Fibroblast of gingiva (primary cell): Measurements from ENCODE around the gene ASIP.
"Not testable (repeated sequence)": the region's sequence is repeated elsewhere in the genome, so short reads cannot be mapped to it uniquely, and the experiment has no call there.

Experiments
- DNase-seq: peaks from one replicate; pipeline ENCODE4 v3.0.0-alpha.2; 2011; ENCODE audit warnings: low read depth

Gene ASIP, protein sequence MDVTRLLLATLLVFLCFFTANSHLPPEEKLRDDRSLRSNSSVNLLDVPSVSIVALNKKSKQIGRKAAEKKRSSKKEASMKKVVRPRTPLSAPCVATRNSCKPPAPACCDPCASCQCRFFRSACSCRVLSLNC

DNA sequence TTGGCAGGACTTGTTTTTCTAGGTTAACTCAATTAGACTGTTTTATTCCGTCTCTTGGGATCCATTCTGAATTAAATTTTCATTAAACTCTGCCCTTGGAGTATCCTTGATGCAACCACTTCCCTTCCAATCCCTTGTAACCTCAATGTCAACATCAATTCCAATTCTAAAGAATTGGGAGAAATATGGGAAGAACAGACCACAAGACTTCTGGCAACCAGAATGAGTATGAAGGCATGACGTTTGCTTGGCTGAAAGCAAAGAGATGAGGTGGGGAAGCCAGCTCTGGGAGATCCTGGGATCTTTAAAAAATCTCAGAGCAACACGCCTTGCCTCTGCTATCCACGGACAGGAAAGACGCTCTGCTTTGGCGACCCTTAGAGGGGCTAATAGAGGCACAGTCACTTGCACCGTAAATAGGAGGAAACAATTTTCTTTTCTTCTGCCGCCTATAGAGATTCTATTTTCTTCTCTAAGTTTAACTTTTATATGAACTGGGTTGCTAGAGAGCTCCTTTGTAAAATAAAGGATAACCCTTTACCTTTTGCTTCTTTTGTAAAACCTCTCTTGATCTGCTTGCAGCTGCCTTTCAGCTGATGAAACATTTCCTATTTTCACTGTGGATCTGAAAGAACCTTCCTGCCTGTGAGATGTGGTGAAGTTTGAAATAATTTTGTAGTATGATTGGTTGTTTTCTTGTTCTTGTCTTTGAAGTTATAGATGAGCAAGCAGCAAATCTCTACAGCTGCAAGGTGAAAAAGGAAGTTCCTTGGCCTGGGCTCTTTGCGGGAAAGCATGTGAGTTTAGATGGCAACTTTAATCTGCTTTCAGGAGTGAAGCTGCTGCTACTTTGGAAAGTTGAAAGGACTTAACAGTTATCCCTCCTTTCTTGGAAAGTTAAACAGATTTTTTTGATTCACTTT, at the start of gene ASIP:
Gene ASIP, plus strand, starts transcription at position 731 of the 923 bp plus-strand sequence. CDS start 18,952 bp downstream, outside the sequence.
- no peak for DNase-seq

DNA sequence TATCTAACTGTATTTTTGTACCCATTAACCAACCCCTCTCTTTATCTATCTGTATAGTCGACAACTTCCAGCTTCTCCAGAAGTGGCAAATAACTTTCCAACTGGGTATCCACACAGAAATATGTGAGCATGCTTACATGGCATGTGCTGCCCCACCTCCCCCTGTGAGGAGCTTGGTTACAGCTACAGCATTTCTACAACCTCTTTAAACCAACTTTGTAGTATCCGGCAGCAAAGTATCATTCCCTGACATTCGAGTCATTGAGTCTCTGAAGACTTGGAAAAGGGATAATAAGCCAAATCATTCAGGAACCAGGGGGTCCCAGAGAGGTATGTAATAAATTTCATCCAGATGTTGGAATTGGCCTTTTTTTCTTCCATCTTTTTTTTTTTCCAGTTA, 48.2 kb upstream of the ASIP start:
- DNase-seq, result no peak

DNA sequence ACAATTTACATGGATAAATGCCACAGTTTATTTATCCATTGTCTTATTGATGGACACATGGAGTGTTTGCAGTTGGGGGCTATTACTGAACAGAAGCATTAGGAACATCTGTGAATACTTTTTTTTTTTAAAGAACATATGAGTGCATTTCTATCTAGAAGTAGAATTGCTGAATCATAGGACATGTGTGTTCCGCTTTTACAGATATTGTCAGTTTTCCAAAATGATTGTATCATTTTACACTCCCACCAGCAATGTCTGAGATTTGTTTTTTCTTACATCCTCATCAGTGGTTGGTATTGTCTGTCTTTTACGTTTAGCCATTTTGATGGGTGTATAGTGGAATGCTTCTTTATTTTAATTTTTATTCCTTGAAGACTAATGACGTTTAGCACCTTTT, 42.0 kb upstream of the ASIP start:
- no peak for DNase-seq

DNA sequence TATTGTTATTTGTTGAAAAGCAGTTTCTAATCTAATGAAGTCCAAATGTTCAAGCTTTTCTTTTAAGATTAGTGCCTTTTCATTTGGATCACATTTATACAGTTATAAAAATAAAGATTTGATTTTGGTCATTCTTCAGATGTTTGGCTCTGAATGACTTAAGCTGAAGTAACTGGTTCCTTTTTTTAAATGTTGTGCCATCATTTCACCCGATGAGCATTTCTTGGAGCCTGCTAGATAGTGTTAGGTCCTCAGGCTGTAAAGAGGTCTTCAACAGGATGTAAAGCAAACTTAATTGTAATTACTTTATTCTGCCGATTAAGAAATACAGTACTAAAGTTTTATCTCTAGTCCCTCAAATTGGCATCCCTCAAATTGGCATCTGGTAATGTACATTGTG, 41.2 kb upstream of the ASIP start:
- no peak for DNase-seq

DNA sequence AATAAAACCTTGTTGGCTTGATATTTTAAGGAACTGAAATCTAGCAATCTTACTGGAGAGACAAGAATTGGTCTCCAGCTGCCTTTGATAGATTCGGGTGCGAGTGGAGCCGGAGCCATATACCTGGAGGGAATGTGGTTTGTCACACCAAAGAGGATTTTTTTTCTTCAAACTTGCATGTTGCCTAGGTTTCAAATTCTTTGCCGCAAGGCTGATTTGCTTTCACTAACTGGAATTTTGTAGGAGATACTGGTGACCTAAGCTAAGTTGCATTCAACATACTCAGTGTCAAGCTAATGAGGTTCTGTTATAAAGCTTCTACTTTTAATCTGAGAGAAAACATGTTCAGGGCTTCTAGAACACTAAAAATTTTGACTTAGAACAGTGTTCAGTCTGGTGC, 39.7 kb upstream of the ASIP start:
- DNase-seq, result no peak

DNA sequence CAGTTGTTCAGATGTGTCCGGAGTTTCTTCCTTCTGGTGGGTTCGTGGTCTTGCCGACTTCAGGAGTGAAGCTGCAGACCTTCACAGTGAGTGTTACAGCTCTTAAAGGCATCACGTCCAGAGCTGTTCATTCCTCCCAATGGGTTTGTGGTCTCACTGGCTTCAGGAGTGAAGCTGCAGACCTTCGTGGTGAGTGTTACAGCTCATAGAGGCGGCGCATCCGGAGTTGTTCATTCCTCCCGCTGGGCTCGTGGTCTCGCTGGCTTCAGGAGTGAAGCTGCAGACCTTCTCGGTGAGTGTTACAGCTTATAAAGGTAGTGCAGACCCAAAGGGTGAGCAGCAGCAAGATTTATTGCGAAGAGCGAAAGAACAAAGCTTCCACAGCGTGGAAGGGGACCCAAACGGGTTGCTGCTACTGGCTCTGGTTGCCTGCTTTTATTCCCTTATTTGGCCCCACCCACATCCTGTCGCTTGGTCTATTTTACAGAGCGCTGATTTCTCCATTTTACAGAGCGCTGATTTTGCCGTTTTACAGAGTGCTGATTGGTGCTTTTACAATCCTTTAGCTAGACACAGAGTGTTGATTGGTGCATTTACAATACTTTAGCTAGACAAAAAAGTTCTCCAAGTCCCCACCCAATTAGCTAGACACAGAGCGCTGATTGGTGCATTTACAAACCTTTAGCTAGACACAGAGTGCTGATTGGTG, 35.9 kb upstream of the ASIP start:
- not testable (repeated sequence) for DNase-seq

DNA sequence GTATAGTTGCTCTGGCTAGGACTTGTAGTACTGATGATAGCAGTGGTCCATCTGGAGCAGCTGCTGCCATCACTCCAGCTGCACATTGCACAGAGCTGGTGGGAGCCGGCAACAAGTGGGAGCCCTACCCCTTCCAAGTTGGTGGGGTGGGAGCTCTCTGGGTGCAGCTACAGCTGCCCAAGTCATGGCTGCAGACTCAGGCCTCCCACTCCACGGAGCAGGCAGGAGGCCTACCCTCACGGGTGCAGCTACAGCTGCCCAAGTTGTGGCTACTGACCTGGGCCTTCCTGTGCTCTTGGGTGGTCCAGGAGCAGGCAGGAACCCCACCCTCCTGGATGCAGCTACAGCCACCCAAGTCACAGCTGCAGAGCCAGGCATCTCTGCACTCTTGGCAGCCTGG, 32.1 kb upstream of the ASIP start:
- DNase-seq, result no peak

DNA sequence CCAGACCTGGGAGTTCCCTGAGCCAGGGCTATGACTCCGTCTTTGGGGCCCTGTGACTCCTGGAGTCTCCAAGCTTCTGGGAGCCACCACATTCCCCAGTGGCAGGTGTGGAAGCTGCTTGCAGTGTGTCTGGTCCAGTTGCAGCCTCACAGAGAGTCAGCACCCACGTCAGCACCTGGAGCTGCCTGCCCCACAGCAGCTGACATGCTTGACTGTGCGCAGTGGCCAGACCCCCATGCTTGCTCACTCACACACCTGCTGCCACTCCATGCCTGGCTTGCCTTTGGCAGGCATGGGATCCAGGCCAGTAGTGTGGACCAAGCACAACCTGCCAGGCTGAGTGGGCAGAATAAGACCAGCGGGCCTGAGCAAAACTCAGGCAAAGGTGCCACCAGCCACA, 31.0 kb upstream of the ASIP start:
- DNase-seq, result no peak

DNA sequence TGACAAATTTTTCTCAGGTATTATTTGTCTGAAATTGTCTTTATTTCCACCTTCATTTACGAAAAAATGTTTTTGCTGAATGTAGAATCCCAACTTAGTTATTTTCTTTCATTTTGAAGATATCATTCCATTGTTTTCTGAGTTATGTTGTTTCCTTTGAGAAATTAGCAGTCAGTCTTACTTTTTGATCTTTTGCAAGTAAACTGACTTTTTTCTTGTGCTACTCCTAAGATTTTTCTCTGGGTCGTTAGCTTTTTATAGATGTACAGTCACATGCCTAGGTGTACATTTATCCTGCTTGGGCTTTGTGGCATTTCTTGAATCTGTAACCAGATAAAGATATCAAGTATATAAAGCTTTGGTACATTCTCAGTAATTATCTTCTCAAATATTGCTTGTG, 29.6 kb upstream of the ASIP start:
- DNase-seq, result no peak

DNA sequence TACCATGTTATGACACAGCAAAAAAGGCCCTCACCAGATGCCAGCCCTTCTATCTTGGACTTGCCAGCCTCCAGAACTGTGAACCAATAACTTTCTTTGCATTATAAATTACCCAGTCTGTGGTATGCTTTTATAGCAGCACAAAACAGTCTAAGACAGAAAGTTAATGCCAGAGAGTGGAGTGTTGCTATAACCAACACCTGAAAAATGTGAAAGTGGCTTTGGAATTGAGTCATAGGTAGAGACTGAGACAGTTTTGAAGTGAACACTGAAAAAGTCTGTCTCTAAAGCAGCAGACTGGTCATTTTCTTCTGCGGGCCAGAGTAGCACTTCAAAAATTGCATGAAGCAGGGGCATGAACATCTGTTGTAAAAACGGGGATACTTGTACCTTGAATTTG, 28.0 kb upstream of the ASIP start:
- DNase-seq, result no peak

DNA sequence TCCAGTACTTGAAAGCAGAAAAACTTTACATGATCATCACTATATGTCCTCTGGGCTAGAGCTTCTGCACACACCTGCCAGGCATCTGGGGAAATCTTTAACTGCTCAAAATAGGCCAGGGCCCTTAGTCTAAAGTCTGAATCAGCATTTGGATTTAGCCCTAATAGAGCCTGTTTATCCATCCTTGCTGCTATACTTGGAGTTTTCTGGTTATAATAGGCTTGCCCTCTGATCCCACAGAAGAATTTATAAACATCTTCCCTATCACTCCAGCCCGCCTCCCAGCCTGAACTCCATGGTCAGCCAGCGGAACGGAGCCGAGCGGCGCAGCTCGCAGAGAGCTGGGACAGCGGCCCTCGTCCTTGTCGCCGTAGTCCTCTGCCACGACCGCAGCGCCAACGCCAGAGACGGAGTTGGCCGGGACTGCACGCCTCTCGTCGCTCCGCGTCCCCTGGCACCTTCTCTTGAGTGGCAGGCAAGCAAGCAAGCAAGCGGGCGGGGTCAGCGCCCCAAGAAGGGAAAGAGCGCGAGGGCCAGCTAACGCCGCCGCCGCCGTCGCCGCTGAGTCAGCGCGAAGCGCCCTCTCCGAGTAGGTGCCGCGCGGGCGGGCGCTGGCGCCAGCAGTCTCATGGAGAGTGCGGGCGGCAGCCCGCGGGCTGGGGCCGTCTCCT, 25.4 kb upstream of the ASIP start:
- peak; percentile 63 for DNase-seq

DNA sequence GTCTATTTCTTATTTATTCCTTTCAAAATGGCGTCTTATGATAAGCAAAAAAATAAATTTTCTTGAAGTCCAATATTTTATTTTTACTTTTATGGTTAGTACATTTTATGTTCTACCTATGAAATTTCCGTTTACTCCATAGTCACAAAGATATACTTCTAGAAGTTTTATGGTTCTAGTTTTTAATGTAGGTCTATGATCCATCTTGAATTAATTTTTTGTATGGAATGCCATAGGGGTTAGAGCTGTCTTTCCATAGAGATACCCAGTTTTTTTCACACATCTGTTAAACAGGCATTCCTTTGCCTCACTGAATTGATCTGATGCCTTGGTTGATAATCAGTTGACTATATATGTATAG, 24.9 kb upstream of the ASIP start:
- no peak for DNase-seq

DNA sequence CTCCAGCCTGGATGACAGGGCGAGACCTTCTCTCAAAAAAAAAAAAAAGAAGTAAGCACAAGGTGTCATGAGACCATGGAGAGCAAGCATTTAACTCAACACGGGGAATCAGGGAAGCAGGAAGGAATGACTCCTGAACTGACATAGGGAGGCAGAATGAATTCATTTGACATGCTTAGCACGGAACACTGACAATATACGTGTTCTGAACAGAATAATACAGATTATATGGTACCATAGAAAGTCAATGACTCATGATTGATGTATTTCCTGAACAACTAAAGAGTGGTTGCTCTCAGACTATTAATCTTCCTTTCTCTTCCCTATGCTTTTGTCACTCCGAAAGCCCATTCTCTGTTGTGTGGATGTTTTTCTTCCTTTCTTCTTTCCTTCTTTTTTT, 20.7 kb upstream of the ASIP start:
- DNase-seq, result no peak

DNA sequence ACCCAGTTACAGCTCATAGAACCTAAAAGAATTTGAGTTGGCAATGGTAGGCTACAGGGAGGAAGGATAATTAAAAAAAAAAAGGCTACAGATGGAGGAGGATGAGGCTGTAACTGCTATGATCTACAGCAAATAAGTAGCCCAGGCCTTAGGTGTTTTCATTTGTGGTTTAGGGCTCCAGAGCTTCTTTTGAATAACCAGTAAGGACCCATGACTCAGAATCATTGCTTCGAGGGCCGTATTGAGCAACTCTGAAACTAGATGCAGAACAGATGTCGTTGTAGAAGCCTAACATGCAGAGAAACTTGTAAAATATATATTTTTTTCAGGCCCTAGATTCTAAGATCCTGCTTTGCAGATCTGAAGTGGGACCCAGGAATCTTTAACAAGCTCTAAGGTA, 19.0 kb upstream of the ASIP start:
- DNase-seq, result peak; percentile 94

DNA sequence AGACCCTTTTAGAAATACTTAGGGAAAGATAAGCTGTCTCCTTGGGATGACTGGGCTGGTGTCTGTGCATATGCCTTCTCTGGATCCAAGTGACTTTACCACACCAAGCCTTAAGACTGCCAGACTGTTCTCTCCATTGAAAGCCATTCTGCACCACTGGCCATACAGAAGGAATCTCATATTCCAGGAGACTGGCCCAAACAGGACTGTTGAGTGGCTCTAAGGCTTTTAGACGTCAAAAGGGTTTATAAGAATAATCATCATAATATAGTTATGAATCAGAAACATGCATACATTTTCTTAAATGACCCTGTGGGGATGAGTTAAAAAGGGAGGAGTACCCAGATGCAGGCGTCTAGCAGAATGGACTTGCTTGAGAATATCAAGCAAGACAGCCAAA, 17.0 kb upstream of the ASIP start:
- not testable (repeated sequence) for DNase-seq

DNA sequence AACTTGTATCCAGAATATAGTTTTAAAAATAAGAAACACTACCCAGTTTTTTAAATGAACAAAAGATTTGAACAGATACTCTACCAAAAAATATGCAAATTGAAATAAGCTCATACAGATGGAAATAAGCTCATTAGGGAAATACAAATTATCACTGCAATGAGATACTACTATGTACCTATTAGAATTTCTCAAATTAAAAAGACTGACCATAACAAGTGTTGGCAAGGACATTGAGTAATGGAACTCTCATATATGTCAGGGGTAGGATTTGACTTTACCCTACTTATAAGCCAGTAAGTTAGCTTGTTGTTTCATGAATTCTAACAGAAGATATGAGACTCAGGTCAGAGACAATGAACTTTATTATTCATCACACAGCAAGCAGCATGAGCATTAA, 9.6 kb upstream of the ASIP start:
- no peak for DNase-seq

DNA sequence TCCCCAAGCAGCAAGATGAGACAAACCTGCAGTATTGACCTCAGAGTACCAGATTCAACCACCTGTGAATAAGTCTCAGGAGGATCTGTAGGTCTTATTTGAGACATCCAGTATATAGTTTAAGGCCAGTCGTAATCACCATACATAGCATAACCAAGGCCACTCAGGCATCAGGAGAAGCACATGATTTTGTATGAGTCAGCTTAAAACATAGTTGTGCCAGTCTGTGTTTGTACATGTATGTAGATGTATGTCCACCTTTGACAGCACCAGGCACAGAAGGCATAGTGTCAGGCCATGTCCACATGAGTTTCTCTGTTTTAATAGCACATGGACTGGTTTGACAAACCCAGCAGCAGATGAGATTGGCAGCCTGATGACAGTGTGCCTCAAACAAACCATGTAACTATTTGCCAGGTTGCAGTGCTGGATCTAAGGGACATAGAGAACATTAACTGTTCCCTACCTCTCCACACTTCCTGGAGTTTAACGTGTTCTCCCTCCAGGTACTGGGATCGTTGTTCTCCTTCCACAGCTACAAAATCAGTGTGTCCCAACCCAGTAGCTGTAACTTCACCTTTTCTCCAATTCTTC, 8.6 kb upstream of the ASIP start:
- no peak for DNase-seq

DNA sequence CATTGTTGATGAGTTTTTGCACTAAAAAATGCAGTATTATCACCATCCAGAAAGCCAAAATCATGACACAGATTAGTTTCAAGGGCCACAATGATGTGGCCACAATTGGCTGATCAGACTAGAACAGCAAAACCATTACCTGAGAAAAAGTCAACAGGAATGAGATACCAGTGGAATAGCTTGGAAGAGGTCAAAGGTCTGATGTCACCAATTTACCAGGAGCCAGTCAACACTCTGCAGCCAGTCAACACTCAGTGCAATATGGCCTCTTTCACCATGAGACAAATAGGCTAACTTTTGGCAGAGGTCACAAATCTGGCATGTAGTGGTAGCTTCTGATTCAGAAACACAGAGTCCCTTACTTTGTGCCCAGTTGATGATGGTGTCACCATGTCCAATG, 7.5 kb upstream of the ASIP start:
- DNase-seq, result no peak

DNA sequence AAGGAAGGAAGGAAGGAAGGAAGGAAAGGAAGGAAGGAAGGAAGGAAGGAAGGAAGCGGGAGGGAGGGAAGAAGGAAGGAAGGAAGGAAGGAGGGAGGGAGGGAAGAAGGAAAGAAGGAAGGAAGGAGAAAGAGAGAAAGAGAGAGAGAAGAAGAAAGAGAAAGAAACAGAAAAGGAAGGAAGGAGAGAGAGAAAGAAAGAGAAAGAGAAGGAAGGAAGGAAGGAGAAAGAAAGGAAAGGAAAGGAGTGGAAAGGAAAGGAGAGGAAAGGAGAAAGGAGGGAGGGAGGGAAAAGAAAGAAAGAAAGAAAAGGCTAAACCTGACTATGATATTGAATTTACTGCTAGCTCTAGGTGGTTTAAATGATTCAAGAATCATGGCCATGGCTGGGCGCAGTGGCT, 5.3 kb upstream of the ASIP start:
- DNase-seq, result no peak

DNA sequence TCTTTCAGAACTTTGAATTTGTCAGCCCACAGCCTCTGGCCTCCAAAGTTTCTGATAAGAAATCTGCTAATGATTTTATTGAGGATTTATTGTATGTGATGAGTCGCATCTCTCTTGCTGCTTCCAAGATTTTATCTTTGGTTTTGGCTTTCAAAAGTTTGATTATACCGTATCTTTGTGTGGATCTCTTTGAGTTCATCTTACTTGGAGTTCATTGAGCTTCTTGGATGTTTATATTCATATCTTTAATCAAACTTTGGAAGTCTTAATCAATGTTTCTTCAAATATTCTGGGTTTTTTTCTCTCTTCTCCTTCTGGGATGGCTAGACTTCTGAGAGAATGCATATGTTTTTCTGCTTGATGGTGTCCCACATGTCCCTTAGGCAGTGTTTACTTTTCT, 3.3 kb upstream of the ASIP start:
- no peak for DNase-seq

DNA sequence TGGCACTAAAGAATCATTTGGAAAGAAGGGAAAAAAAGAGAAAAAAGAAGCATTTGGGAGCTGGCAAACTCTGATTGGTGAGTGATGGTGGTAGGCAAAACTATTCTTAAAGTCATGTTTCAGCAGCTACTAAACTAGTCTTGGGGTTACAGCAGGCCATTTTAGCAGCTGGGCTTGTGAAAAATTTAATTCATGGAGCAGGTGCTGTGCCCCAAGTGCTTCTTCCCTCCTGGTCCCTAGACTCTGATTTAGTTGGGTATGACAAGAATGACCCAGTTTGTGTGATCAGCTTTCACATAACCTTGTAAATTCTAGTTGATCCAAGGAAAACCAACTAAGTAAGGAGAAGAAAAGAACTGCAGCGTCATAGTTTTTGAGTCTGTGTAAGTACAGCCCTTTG, 1.1 kb upstream of the ASIP start:
- no peak for DNase-seq

DNA sequence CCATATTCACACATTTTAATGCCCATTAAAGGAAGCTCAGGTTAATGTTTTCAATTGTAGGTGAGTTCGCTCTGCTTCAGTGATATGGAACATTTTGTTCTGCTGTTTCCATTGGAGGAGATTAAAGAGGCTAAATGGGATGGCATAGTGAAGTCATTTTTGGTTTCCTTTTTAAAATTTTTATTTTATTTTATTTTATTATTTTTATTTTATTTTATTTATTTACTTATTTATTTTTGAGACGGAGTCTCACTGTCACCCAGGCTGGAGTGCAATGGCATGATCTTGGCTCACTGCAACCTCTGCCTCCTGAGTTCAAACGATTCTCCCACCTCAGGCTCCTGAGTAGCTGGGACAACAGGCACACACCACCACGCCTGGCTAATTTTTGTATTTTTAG, 792 bp downstream of the ASIP start:
- DNase-seq, result not testable (repeated sequence)
